IPS DF 4.7 (cell line): ENCODE results near the gene ERN1.

Experiments used
- DNase-seq: peaks from one replicate; pipeline ENCODE4 v3.0.0-alpha.2; 2013; ENCODE audit warnings: low spot score; ENCODE audit errors: extremely low read depth

ERN1 gene

DNA sequence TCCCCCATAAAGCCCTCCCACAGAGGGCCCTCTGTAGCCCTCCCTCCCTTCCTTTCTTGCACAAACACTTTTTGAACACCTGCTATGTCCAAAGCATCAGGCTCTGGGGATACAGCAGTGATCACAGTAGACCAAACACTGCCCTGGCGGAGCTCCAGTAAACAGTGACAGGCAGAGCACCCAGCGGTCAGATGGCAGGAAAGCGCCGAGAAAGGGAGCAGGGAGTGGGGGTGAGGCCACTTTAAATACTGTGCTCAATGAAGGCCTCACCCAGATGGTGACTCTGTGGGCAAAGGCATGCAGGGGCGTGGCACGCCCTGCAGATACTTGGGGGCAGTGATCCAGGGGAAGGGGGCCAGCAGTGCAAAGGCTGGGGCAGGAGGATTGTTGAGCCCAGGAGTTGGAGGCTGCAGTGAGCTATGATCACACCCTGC lies 124.2 kb downstream of the ERN1 start:
- DNase-seq = no peak

DNA sequence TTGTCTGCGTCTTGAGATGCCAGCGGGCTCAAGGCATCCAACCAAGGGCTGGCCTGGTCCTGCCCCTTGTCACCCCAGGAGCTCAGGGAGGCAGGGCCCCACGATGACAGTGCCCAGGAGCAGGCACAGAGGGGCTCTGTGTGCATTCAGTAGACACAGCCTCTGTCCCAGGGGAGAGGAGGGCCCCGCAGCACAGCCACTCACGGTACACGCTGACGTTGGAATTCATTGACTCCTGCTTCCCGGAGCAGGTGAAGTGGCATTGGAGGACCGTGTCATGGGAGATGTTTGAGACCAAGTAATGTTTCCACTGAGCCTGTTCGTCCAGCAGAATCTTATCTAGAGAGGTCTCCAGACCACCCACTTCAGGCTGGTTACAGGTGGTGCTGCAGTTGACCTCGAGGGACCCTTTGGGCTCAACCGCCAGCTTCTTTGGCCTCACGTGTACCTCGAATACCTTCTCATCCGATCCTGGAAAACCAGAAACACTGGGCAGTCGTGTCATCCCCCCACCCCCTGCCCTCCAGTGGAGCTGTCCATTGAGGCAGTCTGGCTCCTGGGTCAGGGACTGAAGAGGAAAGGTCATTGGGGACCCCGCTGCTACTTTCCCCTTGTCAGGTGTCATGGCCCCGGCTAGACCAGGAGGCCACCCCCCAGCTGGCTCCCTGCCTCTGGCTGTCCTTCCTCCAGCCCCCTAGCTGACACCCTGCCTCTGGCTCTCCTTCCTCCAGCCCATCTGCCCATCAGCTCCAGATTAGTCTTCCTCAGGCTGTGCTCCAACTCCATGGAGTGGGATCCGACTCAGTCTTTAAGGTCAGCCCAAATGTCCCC lies 124.8 kb downstream of the ERN1 start:
- DNase-seq = no peak

DNA sequence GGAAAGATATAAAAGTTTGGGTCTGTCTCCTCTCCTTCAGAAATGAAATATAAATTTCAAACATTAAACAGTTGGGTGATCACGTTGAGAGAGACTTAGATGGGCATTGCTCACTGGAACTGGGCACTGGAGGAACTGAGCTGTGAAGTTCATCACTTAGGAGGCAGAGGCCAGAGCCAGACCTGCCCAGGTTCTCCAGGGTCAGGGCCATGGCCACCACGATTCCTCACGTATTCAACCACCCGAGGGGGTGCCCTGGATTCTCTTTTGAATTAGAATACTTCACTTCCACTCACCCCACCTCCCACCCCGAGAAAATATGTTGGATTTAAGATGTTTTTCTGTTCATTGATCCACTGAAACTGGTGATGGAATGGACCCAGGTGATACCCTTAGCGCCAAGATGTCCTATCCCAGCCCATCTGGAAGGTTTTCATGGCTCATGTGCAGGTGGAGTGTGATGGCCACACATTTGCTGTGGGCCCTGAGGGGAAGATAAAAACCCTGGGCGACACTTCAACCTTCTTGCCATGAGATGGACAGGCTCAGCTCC lies 125.7 kb downstream of the ERN1 start:
- DNase-seq = no peak

DNA sequence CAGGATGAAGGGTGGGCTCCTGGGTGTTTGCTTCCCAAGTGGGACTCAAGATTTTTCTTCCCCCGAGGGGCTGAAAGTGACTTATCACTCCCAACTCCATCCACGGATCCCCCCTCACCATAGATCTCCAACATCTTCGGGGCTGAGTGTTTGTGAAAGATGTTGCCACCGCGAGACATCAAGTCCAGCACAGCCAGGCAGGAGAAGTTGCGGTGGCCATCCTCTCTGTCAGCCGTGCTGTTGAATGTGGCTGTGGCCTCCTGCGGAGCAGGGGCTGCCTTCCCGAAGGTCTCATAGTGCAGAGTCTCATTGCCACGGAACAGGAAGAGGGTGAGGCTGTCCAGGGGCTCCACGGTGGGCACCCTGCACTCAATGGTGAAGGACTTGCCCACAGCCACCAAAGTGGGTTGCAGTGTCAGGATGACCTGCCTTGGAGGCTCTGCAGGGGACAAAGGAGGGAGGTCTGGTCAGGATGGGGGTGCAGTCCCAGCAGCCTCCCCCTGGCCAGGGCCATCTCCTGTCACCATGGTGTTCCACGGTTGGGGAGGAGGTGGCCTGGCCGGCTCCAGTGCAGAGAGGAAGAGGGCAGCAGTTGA lies 126.3 kb downstream of the ERN1 start:
- no peak for DNase-seq

DNA sequence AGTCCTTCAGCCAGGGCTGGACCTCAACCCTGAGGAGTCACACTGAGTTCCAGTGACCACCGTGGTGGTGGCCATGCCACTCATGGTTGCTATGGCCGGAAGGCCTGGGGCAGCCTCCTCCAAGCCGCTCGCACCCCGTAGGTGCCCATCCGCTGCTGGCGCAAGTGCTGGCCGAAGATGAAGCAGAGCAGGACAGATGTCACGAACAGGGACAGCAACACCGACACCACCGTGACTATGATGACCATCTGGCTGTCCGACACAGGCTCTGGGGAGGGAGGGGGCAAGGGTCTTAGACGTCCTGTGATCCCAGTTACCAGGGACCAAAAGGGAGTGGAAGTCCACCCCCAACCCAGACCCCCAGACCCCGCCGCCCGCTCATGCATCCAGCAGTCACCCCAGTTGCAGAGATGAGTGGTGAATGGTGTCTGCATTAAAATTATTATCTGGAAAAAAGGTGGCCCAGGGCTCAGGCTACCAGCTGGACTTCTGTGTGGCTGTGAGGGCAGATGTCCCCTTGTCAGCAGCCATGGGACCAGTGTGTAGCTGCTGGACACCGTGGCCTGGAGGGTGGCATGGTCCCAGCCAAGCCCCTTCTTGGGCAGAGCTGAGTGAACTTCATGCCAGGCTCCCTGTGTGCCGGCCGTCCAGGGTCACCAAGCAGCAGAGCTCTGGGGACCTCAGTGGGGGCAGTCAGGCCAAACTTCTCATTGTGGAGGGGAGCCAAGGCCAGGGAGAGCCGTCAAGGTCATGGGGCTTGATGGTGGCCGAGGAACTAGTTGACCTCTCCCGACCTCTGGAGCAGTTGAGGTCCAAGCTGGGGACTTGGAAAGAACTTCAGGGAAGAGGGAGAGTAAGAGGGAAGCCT lies 127.1 kb downstream of the ERN1 start:
- DNase-seq = no peak

DNA sequence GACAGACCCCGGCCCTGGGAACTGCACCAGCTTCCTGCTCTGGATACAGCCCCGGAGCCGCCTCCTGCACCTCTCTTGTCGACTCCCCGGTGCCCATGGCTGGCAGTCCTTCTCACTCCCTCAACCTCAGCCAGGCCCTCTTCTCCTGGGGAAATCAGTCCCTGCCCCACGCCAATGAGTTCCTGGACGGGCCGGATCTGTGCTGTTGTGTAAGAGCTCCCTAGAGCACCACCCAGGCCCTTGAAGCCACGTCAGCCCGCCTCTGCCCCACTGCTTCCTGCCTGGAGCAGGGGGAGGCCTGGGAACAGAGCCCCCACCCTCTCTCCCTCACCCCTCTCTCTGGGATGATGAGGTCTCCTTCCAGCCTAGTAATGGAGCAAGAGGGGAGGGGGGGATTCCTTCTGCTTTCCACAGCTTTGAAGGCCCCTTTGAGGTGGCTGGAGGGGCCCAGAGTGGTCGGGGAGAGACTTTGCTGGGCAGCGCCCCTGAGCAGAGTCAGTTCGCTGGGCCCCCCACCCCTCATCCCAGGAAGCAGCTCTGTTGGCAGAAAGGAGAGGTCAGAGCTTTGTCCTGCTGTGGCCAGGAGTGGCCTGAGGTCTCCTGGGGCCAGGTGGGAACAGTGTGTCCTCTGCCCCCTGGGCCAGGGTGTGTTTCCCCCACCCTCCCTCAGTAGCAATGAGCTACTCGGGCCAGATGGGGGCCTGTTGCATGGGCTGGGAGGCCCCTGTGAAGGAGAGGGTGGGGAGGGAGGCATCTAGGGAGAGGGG lies 128.0 kb downstream of the ERN1 start:
- DNase-seq = no peak

DNA sequence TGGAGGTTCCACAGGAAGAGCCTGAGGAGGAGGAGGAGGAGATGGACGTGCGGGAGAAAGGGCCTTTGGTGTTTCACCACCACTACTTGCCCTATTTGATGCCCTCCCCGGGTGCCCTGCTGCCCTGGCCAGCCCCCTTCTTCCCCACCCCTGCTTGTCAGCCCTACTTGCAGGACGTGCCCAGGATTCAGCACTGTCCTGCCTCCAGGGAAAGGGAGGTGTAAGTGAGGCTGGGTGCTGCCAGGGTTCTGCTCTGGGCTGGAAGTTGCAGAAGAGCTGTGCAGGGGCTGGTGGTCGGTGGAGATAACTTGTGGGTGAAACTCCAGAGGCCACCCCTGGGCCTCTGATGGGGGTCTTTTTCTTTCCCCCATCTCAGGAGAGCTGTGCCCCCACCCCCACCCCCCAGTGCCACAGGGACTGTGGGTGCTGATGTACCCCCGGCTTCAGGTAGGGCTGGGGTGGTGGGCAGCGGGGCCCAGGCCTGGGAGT lies 128.8 kb downstream of the ERN1 start:
- DNase-seq = no peak

DNA sequence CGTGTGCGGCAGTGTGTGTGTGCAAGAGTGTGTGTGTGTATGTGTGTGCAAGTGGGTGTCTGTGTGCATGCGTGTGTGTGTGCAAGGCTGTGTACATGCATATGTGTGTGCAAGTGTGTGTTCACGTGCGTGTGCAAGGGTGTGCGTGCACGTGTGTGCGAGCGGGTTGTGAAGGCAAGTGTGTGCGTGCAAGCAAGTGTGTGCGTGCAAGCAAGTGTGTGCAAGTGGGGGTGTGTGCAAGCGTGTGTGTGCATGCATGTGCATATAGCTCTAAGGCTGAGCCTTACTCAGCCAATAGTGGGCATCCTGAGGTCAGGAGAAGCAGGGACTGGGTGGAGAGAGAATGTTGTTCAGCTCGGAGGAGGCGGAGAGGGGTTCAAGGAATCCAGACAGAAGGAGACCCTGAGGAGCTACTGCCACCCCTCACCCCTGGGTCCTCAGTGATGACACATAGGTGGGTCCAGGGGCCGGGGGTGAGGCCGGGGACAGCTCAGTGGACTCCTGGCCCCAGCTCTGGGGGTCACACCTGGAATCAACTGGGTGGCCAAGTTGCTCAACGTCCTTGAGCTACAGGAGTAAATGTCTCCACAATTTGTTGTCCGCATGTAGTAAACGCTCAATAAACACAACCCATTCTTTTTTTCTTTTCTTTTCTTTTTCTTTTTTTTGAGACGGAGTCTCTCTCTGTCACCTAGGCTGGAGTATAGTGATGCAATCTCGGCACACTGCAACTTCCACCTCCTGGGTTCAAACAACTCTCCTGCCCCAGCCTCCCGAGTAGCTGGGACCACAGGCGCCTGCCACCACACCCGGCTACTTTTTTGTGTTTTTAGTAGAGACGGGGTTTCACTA lies 130.0 kb downstream of the ERN1 start:
- DNase-seq = no peak

DNA sequence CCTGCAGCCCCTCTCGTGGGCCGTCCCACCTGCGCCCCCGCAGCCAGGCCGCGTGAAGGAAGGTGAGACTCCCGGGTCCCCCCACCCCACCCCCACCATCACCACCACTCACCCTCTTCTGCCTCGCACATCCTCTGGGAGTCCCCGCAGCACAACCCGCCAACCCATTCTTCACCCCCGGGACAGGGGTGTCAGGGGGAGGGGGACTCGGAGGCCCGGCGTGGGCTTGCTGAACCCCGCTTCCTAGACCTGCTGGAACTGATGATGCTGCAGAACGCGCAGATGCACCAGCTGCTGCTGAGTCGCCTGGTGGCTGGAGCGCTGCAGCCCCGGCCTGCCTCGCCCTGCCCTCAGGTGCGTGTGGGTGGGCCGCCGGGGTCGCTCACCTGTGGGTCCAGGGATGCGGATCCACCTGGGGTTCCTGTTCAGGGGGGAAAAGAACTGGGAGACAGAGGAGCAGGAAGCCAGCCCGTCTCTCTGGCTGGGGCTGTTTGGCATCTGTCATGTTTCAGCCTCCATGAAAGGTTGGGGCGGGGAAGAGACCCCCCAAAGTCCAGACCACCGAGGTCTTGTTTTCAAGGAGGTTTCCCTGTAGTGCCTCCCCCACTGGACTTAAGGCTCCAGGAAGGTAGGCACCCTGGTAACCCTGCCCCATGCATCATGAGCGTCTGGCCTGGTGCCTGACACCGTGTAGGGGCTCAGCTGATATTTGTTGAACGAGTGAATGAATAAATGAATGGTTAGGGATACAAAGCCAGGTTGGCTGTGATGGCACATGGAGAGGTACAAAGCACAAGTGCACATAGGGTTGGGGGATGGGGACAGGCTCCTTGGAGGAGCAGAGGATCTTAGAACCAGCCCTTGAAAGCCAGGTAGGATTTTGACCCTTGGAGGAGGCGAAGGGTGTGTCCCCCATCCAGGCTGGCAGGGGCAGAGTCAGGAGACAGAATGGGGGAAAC lies 130.9 kb downstream of the ERN1 start:
- no peak for DNase-seq

DNA sequence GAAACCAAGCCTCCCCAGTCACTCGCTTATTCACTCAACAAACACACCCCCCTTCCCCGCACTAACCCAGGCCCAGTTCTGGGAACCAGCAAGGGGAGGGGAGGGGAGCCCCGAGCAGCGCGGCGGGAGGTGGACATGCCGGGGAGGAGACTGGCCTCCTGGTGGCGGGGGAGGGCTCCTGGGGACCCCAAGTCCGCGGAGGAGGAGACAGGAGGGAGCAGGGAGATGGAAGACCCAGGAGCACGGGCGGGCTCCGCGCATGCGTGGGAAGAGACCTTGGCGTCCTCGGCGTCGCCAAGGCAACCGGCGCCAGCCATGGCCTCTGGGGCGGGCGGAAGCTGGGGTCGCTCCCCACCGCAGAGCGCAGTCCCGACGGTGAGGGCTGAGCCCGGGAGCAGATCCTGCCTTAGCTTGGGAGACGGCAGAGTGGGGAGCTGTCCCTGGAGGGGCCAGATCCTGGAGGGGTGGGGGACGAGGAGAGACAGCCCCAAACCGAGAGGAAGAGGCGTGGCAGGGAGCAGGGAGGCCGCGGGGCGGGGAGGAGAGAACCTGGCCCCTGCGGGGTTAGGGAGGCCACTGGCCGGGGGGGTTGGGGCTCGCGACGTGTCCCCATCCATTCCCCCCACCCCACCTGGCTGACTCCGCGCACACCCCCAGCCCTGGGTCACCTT lies 131.8 kb downstream of the ERN1 start, which contains the start of gene PRR29:
Gene PRR29, plus strand, starts transcription at position 302 of the 671 bp plus-strand sequence. Its CDS starts 14 bp downstream, at position 316.
- DNase-seq = no peak

DNA sequence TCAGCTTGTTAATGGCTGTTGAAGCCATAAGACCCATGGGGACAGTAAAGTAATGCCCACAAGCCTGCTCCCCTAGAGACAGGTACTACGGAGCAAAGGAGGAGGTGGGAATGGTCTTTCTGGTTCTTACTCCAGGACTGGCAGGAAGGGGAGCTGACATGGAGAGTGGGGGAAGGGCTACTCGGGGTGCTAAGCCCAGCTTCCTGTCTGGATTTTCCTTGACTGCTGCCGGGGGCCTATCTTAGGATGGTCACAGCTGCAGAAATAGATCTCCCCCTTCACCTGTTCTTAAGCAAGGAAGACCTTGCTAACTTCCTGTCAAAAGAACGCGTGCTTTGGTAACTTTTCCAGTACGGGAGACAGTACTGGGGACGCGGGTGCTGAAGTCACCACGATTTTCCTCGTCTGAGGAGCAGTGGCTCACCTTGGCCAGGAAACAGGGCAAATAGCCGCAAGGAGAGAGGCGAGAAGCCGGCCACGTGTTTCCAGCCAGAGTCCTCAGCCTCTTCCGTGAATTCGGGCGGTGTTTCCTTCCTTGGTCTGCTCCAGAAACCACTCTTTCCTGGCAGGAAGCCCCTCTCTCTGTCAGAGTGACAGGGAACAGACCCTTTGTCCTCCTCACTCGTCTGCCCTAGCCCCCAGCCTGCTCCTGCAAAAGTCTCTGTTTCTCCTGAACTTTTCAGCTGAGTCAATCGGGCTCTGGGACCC lies 132.4 kb downstream of the ERN1 start:
- DNase-seq = no peak

DNA sequence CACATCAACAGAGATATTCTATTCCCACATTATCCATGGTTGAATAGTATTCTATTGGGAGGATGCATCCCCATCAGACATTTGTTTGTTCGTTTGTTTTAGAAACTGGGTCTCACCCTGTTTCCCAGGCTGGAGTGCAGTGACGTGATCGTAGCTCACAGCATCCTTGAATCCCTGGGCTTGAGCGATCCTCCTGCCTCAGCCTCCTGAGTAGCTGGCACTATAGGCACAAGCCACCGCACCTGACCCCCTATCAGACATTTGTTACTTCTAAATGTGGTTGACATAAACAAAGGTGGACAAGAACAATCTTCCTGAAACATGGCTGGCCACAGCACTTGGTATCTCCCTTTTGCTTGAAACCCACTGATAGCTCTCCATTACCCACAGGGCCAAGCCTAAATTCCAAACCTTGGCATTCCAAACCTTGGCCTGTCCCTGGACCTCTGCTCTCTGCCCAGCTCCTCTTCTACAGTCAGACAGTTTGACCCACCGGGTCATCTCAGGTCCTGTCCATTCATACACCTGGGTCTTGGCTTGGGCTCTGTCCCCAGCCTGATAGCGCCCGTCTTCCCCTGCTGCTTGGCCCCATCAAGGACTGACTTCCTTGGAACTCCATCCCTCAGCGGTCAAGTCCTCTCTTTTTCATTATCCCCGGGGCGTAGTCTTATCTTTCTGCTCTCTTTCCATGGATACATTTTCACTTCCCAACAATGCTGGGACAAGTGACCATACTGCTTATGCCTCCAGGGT lies 133.3 kb downstream of the ERN1 start:
- DNase-seq = no peak

DNA sequence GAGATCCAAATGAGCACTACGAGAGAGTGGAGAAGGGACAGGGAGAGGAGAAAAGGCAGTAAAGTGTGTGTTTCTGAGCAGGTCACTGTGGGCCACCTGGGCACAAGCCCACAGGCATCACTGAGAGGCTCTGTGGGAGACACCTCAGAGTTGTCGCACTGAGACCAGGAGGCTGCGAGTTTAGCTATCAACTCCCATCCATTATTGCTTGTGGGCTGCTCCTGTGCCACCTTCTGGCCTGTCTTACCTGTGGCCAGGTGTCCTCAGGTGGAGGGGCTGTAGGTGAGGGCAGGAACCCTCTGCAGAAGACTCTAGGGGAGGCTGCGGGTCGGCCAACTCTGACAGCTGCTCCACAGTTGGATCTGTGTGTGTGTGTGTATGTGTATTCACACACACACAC lies 134.3 kb downstream of the ERN1 start:
- no peak for DNase-seq

DNA sequence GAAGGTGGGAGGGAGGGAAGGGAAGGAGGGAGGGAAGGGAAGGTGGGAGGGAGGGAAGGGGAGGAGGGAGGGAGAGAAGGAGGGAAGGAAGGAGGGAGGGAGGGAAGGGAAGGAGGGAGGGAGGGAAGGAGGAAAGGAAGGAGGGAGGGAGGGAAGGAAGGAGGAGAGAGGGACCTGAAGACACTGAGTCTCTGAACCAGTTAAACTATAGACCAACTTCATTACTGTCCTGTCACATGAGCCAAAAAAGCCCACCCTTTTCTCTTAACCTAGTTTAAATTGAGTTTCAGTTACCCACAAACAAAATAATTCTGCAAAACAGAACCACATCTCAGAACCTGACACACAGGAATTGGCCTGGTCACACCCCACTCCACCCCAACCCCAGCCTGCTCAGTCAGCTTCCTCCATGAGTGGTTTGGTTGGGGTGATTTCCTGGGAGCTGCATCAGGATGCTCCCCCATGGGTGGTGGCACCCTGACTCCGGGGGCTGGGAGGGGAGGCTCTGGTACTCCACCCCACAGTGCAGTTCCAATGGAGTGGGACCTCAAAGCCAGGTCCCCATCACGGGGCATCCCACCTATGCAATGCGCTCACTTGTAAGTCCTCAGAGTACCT lies 136.5 kb downstream of the ERN1 start:
- no peak for DNase-seq

DNA sequence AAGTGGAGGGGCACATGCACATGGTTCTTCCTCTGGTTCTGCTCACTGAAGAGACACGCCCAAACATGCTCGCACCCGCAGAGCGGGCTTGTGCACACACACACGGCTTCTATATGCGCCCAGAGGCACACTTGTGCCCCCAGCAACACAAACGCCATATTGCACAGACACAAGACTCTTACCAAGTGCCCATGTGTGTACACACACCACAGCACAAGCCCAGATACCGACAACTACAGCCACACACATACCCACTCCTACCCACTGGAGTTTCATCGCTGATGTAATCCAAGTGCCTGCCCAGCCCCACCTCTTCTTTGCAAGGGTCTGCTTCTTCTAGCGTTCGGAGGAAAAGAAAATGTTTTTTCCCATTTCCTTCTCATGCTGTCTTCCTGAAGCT lies 138.3 kb downstream of the ERN1 start:
- no peak for DNase-seq

DNA sequence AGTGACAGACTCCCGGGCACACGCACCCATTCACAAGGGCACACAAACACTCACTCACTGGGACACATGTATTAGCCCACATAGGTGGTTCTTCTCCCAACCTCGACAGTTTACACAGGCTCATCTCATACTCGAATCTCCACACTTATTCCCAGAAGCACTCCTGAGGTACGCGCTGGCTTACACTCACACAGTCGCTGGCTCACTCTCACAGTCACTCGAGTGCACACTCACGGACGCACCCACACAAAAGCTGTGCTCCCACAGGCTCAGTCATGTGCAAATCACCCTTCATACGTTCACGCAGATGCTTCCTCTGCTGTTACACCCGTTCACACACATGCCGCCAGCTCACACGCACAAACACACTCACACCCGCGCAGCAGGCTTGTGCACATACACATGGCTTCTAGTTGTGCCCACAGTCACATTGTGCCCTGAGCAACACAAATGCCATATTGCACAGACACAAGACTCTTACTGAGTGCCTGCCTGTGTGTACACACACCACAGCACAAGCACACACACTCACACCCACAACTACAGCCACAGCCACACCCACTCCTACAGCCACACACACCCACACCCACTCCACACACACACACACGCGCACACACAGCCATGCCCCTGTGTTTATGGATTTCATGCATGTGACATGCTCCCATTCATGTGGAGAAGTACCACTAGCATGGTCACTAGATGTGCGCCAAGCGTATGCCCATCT lies 140.2 kb downstream of the ERN1 start:
- no peak for DNase-seq
